GM12878 (cell line): ENCODE measurements around the gene POLRMT. TPM values are rescaled to one million over a fixed set of nuclear protein-coding genes. Genes with fewer than 3 reads are reported as not detected.

Experiments
- ATAC-seq: fragments of 200-7000 bp; cut with Tn5 transposase; 3 replicates; pipeline ENCODE4 v1.9.1; 2020; ENCODE audit warnings: mild to moderate bottlenecking, moderate library complexity
- BruUV-seq: library from RNA; stranded (reverse); fragments of 400-500 nt; replicated peaks from 2 replicates; lab custom pipeline; 2021; lab: Mats Ljungman, UMichigan
- CTCF ChIA-PET: fragments of 300-600 bp; sonication (Branson Sonifier 250); formaldehyde crosslinking; extraction: SDS; loops from one replicate; lab custom pipeline; 2021; ENCODE audit warnings: inconsistent platforms; lab: Yijun Ruan, JAX
- POLR2A ChIA-PET: fragments of 350-600 bp; formaldehyde crosslinking; extraction: SDS; loops from one replicate; lab custom pipeline; 2021; ENCODE audit warnings: inconsistent platforms; lab: Charles Lee
- RAD21 ChIA-PET: fragments of 300-600 bp; sonication (Branson Sonifier 250); formaldehyde crosslinking; loops from one replicate; lab custom pipeline; 2023; ENCODE audit warnings: antibody characterized with exemption; ENCODE audit not compliant: unreplicated experiment; lab: Charles Lee
- SMC1A ChIA-PET: fragments of 300-600 bp; sonication (Branson Sonifier 250); formaldehyde crosslinking; loops from one replicate; lab custom pipeline; 2023; ENCODE audit not compliant: unreplicated experiment, uncharacterized antibody; lab: Charles Lee
- DNase-seq: peaks from one replicate; pipeline ENCODE4 v3.0.0-alpha.2; 2011; ENCODE audit warnings: low read depth, low spot score
- FAIRE-seq: peaks from 3 replicates; lab custom pipeline; 2011; peaks lifted over from hg19 to GRCh38; lab: Jason Lieb, UNC
- H2AFZ ChIP-seq: 2 replicates; pipeline ENCODE4 v1.6.0; 2011; ENCODE audit warnings: low read depth, low read length, control low read depth; ENCODE audit not compliant: control insufficient read depth
- H3K27ac ChIP-seq: 2 replicates; pipeline ENCODE4 v1.5.1; 2011; ENCODE audit warnings: control low read depth; ENCODE audit not compliant: control insufficient read depth, insufficient read depth
- H3K27me3 ChIP-seq, 2 experiments: replicated peaks in 1 of 2; 2 replicates each; pipeline versions ENCODE4 v1.6.0 to v1.6.1; 2011; ENCODE audit warnings: low read length in 1 of 2; ENCODE audit not compliant: control insufficient read depth in 2 of 2, insufficient read depth in 2 of 2
- H3K36me3 ChIP-seq, 2 experiments: 2 replicates each; pipeline ENCODE4 v1.5.1; 2011; ENCODE audit warnings: low read length in 1 of 2; ENCODE audit not compliant: control insufficient read depth in 2 of 2, insufficient read depth in 2 of 2
- H3K4me1 ChIP-seq: 2 replicates; pipeline ENCODE4 v1.6.1; 2011; ENCODE audit warnings: mild to moderate bottlenecking, low read length, moderate library complexity, mixed read lengths; ENCODE audit not compliant: control insufficient read depth, insufficient read depth
- H3K4me2 ChIP-seq: 2 replicates; pipeline ENCODE4 v1.6.0; 2011; ENCODE audit warnings: control low read depth; ENCODE audit not compliant: control insufficient read depth, insufficient read depth
- H3K4me3 ChIP-seq: fragments of 200-600 bp; sonication (generic); 2 replicates; pipeline ENCODE4 v1.5.1; 2016
- H3K79me2 ChIP-seq: 2 replicates; pipeline ENCODE4 v1.6.0; 2011; ENCODE audit warnings: low read length; ENCODE audit not compliant: control insufficient read depth, insufficient read depth
- H3K9ac ChIP-seq: 2 replicates; pipeline ENCODE4 v1.8.0; 2011; ENCODE audit warnings: low read length, control low read depth, mixed read lengths; ENCODE audit not compliant: control insufficient read depth, insufficient read depth
- H3K9me3 ChIP-seq: replicated peaks from 3 replicates; pipeline ENCODE4 v1.5.1; 2011; ENCODE audit warnings: mild to moderate bottlenecking, low read length; ENCODE audit not compliant: control insufficient read depth, insufficient read depth
- H4K20me1 ChIP-seq: 2 replicates; pipeline ENCODE4 v1.6.0; 2011; ENCODE audit not compliant: control insufficient read depth, insufficient read depth
- BCL11A ChIP-seq: IDR thresholded peaks from 2 replicates; pipeline ENCODE4 v1.6.1; 2011; ENCODE audit warnings: low read depth, low read length
- LARP7 ChIP-seq: fragments of 450-650 bp; IDR thresholded peaks from 2 replicates; pipeline ENCODE4 v1.6.1; 2017; ENCODE audit warnings: mild to moderate bottlenecking
- PKNOX1 ChIP-seq: fragments of 450-650 bp; IDR thresholded peaks from 2 replicates; pipeline ENCODE4 v1.6.1; 2016; ENCODE audit warnings: mild to moderate bottlenecking
- RAD21 ChIP-seq: IDR thresholded peaks from 2 replicates; pipeline ENCODE4 v1.6.1; 2011; ENCODE audit warnings: mild to moderate bottlenecking, low read depth, low read length, moderate library complexity; ENCODE audit not compliant: insufficient read depth
- RCOR1 ChIP-seq: conservative IDR thresholded peaks from 2 replicates; pipeline ENCODE4 v1.6.1; 2012; ENCODE audit warnings: low read depth, low read length, improper control_type of control experiment
- RELB ChIP-seq: fragments of 450-650 bp; IDR thresholded peaks from 2 replicates; pipeline ENCODE4 v1.6.1; 2017; ENCODE audit warnings: low read depth, mild to moderate bottlenecking, moderate library complexity
- SREBF1 ChIP-seq: IDR thresholded peaks from 2 replicates; pipeline ENCODE4 v1.6.1; 2012; ENCODE audit warnings: mild to moderate bottlenecking, low read length
- ZNF274 ChIP-seq: IDR thresholded peaks from one replicate; pipeline ENCODE4 v1.8.0; 2011; ENCODE audit not compliant: insufficient read length, insufficient read depth
- WGBS: methylation state at CpG from one replicate; pipeline ENCODE4 v1.1.6; 2016; ENCODE audit warnings: low lambda C conversion rate; ENCODE audit not compliant: insufficient replicate concordance, insufficient coverage; ENCODE audit errors: missing lambda C conversion rate; 5-methylcytosine and 5-hydroxymethylcytosine counted together
- in situ Hi-C: fragments of 300-500 bp; cut with MboI; formaldehyde crosslinking; loops from 9 replicates; pipeline ENCODE4 v1.14.3; 2018; ENCODE audit warnings: mixed read lengths
- intact Hi-C: fragments of 100-400 bp; cut with micrococcal nuclease; formaldehyde crosslinking; loops from one replicate; pipeline ENCODE4 v1.14.2; 2022; ENCODE audit not compliant: unreplicated experiment
- polyA plus RNA-seq, 11 experiments: library from polyadenylated mRNA; depleted of rRNA in 4 of 11; unstranded in 6 of 11; stranded (reverse) in 5 of 11; fragments of >200 nt; fragmentation: Nextera tagmentation in 4 of 11; fragmentation: Illumina TruSeq in 1 of 11; extraction: Ambion mirVana in 4 of 11; extraction: Trizol in 1 of 11; gene quantifications; 1 replicate in 1 of 11; 2 replicates in 10 of 11; pipeline versions ENCODE4 v1.2.1 to v1.2.3, GENCODE V29; 2011 to 2016; ENCODE audit warnings: inconsistent platforms in 2 of 11, missing spikeins in 2 of 11, low read depth in 1 of 11
- total RNA-seq, 4 experiments: library from RNA; depleted of rRNA in 3 of 4; stranded (reverse); fragments of >200 nt in 3 of 4; fragmentation: Illumina TruSeq in 1 of 4; extraction: Trizol in 1 of 4; gene quantifications; 2 replicates each; pipeline versions ENCODE4 v1.2.1 to v1.2.3, GENCODE V29; 2013 to 2021

The POLRMT gene
- total and polyA plus RNA-seq, 10 of the 15 experiments (the other 5 are each of a cell fraction or from before 2014, with no cell fraction given) = 9.9 to 57.6 (median 34.6) TPM

- no peak for TF ChIP-seq RELB
- no peak for TF ChIP-seq LARP7
- TF ChIP-seq PKNOX1 = no peak
- no peak for TF ChIP-seq SREBF1
- no peak for TF ChIP-seq ZNF274
Observed at GRCh38 chr19:570251-570686, 63.1 kb downstream of the POLRMT start (continued).

- in situ Hi-C loops = no loop called here
- FAIRE-seq (no peak), ATAC-seq (no peak), DNase-seq (no peak)
- H3K27ac ChIP-seq = no peak overlapping the region
- H3K9me3 ChIP-seq = no peaks in the 10 kb centered on the region; the same call in 2 of the 3 replicates
- H3K27me3 ChIP-seq = no peaks in the 10 kb centered on the region
- ChIA-PET POLR2A (interaction anchor here (0.8 kb wide), 1 partner anchor 9 kb away, joined by 5 read pairs; no protein-coding TSS in a partner anchor), SMC1A (no interaction called here), RAD21 (no interaction called here), CTCF (no interaction called here)
- intact Hi-C loops = no loop called here
- no peak overlapping the region for H3K4me2 ChIP-seq
- H3K36me3 ChIP-seq = no peaks in the 10 kb centered on the region
- no peak overlapping the region for H3K9ac ChIP-seq
- WGBS = 98% methylated on average over 21 of the region's 22 CpGs
- peaks cover under 1% of the 10 kb centered on the region for H3K79me2 ChIP-seq
- BruUV-seq = no TSS peak
- H3K4me3 ChIP-seq = no peak overlapping the region
- H4K20me1 ChIP-seq = no peaks in the 10 kb centered on the region
- H3K4me1 ChIP-seq = no peaks in the 10 kb centered on the region
- TF ChIP-seq RAD21 (no peak), BCL11A (no peak), RCOR1 (no peak)
- no peak overlapping the region for H2AFZ ChIP-seq
Observed at GRCh38 chr19:567296-567900, 65.9 kb downstream of the POLRMT start.

Other genes with a start within 250 kb of the POLRMT start
Only the 7 nearest of the 20 such genes appear.
- 209 and 247 TPM in 2 replicates for gene BSG, start 60.9 kb downstream of the POLRMT start, total RNA-seq (2014; rRNA removed)
- gene BSG, start 60.9 kb downstream of the POLRMT start, total RNA-seq (2014; rRNA removed; fragmentation: Illumina TruSeq; extraction: Trizol) = 53.5 and 64.8 TPM in 2 replicates
- gene BSG, start 60.9 kb downstream of the POLRMT start, total RNA-seq (2021) = 244 and 253 TPM in 2 replicates
- 66.3 and 248 TPM in 2 replicates for gene BSG, start 60.9 kb downstream of the POLRMT start, polyA plus RNA-seq (2011; rRNA removed)
- 22.1 and 60.8 TPM in 2 replicates for gene BSG, start 60.9 kb downstream of the POLRMT start, polyA plus RNA-seq (2014; fragmentation: Illumina TruSeq; extraction: Trizol)
- gene BSG, start 60.9 kb downstream of the POLRMT start, polyA plus RNA-seq (2014; fragmentation: Nextera tagmentation; extraction: Ambion mirVana) = 1 to 10 TPM; 2.8 to 9.5 TPM
- 151 and 202 TPM in 2 replicates for gene BSG, start 60.9 kb downstream of the POLRMT start, polyA plus RNA-seq (2014; rRNA removed)
- 100 to 1,000 TPM; 288 to 297 TPM for gene BSG, start 60.9 kb downstream of the POLRMT start, polyA plus RNA-seq (2016; fragmentation: Nextera tagmentation; extraction: Ambion mirVana)
- gene HCN2, start 43.7 kb downstream of the POLRMT start, total RNA-seq (2014; rRNA removed) = 0.11 TPM in 1 of 2 replicates, not detected in the other
- gene HCN2, start 43.7 kb downstream of the POLRMT start, total RNA-seq (2014; rRNA removed; fragmentation: Illumina TruSeq; extraction: Trizol) = 0.04 TPM in 1 of 2 replicates, not detected in the other
- 0.45 and 0.54 TPM in 2 replicates for gene HCN2, start 43.7 kb downstream of the POLRMT start, total RNA-seq (2021)
- 0.05 TPM in 1 of 2 replicates, not detected in the other for gene HCN2, start 43.7 kb downstream of the POLRMT start, polyA plus RNA-seq (2011; rRNA removed)
- gene HCN2, start 43.7 kb downstream of the POLRMT start, polyA plus RNA-seq (2014; fragmentation: Illumina TruSeq; extraction: Trizol) = 0.01 TPM in 1 of 2 replicates, not detected in the other
- not detected for gene HCN2, start 43.7 kb downstream of the POLRMT start, polyA plus RNA-seq (2014; fragmentation: Nextera tagmentation; extraction: Ambion mirVana)
- 0.09 and 0.13 TPM in 2 replicates for gene HCN2, start 43.7 kb downstream of the POLRMT start, polyA plus RNA-seq (2014; rRNA removed)
- gene HCN2, start 43.7 kb downstream of the POLRMT start, polyA plus RNA-seq (2016; fragmentation: Nextera tagmentation; extraction: Ambion mirVana) = not detected
- not detected in 2 replicates for gene FGF22, start 6.3 kb upstream of the POLRMT start, total RNA-seq (2014; rRNA removed)
- not detected in 2 replicates for gene FGF22, start 6.3 kb upstream of the POLRMT start, total RNA-seq (2014; rRNA removed; fragmentation: Illumina TruSeq; extraction: Trizol)
- gene FGF22, start 6.3 kb upstream of the POLRMT start, total RNA-seq (2021) = not detected in 2 replicates
- gene FGF22, start 6.3 kb upstream of the POLRMT start, polyA plus RNA-seq (2011; rRNA removed) = not detected in 2 replicates
- gene FGF22, start 6.3 kb upstream of the POLRMT start, polyA plus RNA-seq (2014; fragmentation: Illumina TruSeq; extraction: Trizol) = not detected in 2 replicates
- not detected for gene FGF22, start 6.3 kb upstream of the POLRMT start, polyA plus RNA-seq (2014; fragmentation: Nextera tagmentation; extraction: Ambion mirVana)
- gene FGF22, start 6.3 kb upstream of the POLRMT start, polyA plus RNA-seq (2014; rRNA removed) = 0.05 and 0.13 TPM in 2 replicates
- gene FGF22, start 6.3 kb upstream of the POLRMT start, polyA plus RNA-seq (2016; fragmentation: Nextera tagmentation; extraction: Ambion mirVana) = not detected
- 81.3 and 100 TPM in 2 replicates for gene RNF126, start 29.7 kb upstream of the POLRMT start, total RNA-seq (2014; rRNA removed)
- gene RNF126, start 29.7 kb upstream of the POLRMT start, total RNA-seq (2014; rRNA removed; fragmentation: Illumina TruSeq; extraction: Trizol) = 13.5 and 19.2 TPM in 2 replicates
- gene RNF126, start 29.7 kb upstream of the POLRMT start, total RNA-seq (2021) = 78.3 and 90.2 TPM in 2 replicates
- 4.5 and 8.9 TPM in 2 replicates for gene RNF126, start 29.7 kb upstream of the POLRMT start, polyA plus RNA-seq (2011; rRNA removed)
- gene RNF126, start 29.7 kb upstream of the POLRMT start, polyA plus RNA-seq (2014; fragmentation: Illumina TruSeq; extraction: Trizol) = 0.90 and 5.2 TPM in 2 replicates
- gene RNF126, start 29.7 kb upstream of the POLRMT start, polyA plus RNA-seq (2014; fragmentation: Nextera tagmentation; extraction: Ambion mirVana) = under 1 TPM; 0.45 to 0.73 TPM
- 84.2 and 98.4 TPM in 2 replicates for gene RNF126, start 29.7 kb upstream of the POLRMT start, polyA plus RNA-seq (2014; rRNA removed)
- gene RNF126, start 29.7 kb upstream of the POLRMT start, polyA plus RNA-seq (2016; fragmentation: Nextera tagmentation; extraction: Ambion mirVana) = 10 to 100 TPM; 81.9 to 85.7 TPM
- gene FSTL3, start 42.9 kb upstream of the POLRMT start, total RNA-seq (2014; rRNA removed) = 10.2 and 10.3 TPM in 2 replicates
- gene FSTL3, start 42.9 kb upstream of the POLRMT start, total RNA-seq (2014; rRNA removed; fragmentation: Illumina TruSeq; extraction: Trizol) = 4.3 and 4.5 TPM in 2 replicates
- 10.9 and 12.0 TPM in 2 replicates for gene FSTL3, start 42.9 kb upstream of the POLRMT start, total RNA-seq (2021)
- gene FSTL3, start 42.9 kb upstream of the POLRMT start, polyA plus RNA-seq (2011; rRNA removed) = 8.4 and 13.5 TPM in 2 replicates
- 2.4 and 2.7 TPM in 2 replicates for gene FSTL3, start 42.9 kb upstream of the POLRMT start, polyA plus RNA-seq (2014; fragmentation: Illumina TruSeq; extraction: Trizol)
- under 1 TPM; 0.42 to 0.79 TPM for gene FSTL3, start 42.9 kb upstream of the POLRMT start, polyA plus RNA-seq (2014; fragmentation: Nextera tagmentation; extraction: Ambion mirVana)
- gene FSTL3, start 42.9 kb upstream of the POLRMT start, polyA plus RNA-seq (2014; rRNA removed) = 10.5 and 12.5 TPM in 2 replicates
- 1 to 10 TPM; 2.4 TPM for gene FSTL3, start 42.9 kb upstream of the POLRMT start, polyA plus RNA-seq (2016; fragmentation: Nextera tagmentation; extraction: Ambion mirVana)
- gene PRSS57, start 61.9 kb upstream of the POLRMT start, total RNA-seq (2014; rRNA removed) = not detected in 2 replicates
- gene PRSS57, start 61.9 kb upstream of the POLRMT start, total RNA-seq (2014; rRNA removed; fragmentation: Illumina TruSeq; extraction: Trizol) = not detected in 2 replicates
- gene PRSS57, start 61.9 kb upstream of the POLRMT start, total RNA-seq (2021) = not detected in 2 replicates
- gene PRSS57, start 61.9 kb upstream of the POLRMT start, polyA plus RNA-seq (2011; rRNA removed) = not detected in 2 replicates
- not detected in 2 replicates for gene PRSS57, start 61.9 kb upstream of the POLRMT start, polyA plus RNA-seq (2014; fragmentation: Illumina TruSeq; extraction: Trizol)
- not detected for gene PRSS57, start 61.9 kb upstream of the POLRMT start, polyA plus RNA-seq (2014; fragmentation: Nextera tagmentation; extraction: Ambion mirVana)
- gene PRSS57, start 61.9 kb upstream of the POLRMT start, polyA plus RNA-seq (2014; rRNA removed) = not detected in 2 replicates
- not detected for gene PRSS57, start 61.9 kb upstream of the POLRMT start, polyA plus RNA-seq (2016; fragmentation: Nextera tagmentation; extraction: Ambion mirVana)
- 0.38 and 0.62 TPM in 2 replicates for gene PALM, start 75.4 kb upstream of the POLRMT start, total RNA-seq (2014; rRNA removed)
- 0.14 and 0.18 TPM in 2 replicates for gene PALM, start 75.4 kb upstream of the POLRMT start, total RNA-seq (2014; rRNA removed; fragmentation: Illumina TruSeq; extraction: Trizol)
- gene PALM, start 75.4 kb upstream of the POLRMT start, total RNA-seq (2021) = 0.37 and 0.95 TPM in 2 replicates
- 0.24 and 0.60 TPM in 2 replicates for gene PALM, start 75.4 kb upstream of the POLRMT start, polyA plus RNA-seq (2011; rRNA removed)
- gene PALM, start 75.4 kb upstream of the POLRMT start, polyA plus RNA-seq (2014; fragmentation: Illumina TruSeq; extraction: Trizol) = 0.13 TPM in 1 of 2 replicates, not detected in the other
- gene PALM, start 75.4 kb upstream of the POLRMT start, polyA plus RNA-seq (2014; fragmentation: Nextera tagmentation; extraction: Ambion mirVana) = not detected
- gene PALM, start 75.4 kb upstream of the POLRMT start, polyA plus RNA-seq (2014; rRNA removed) = 0.16 and 0.28 TPM in 2 replicates
- gene PALM, start 75.4 kb upstream of the POLRMT start, polyA plus RNA-seq (2016; fragmentation: Nextera tagmentation; extraction: Ambion mirVana) = under 1 TPM; 0.09 to 0.16 TPM